ENCODE data around the gene MARVELD2.
"Not testable (repeated sequence)": the region's sequence is repeated elsewhere in the genome, so short reads cannot be mapped to it uniquely, and the experiment has no call there.

Gene MARVELD2, protein sequence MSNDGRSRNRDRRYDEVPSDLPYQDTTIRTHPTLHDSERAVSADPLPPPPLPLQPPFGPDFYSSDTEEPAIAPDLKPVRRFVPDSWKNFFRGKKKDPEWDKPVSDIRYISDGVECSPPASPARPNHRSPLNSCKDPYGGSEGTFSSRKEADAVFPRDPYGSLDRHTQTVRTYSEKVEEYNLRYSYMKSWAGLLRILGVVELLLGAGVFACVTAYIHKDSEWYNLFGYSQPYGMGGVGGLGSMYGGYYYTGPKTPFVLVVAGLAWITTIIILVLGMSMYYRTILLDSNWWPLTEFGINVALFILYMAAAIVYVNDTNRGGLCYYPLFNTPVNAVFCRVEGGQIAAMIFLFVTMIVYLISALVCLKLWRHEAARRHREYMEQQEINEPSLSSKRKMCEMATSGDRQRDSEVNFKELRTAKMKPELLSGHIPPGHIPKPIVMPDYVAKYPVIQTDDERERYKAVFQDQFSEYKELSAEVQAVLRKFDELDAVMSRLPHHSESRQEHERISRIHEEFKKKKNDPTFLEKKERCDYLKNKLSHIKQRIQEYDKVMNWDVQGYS

GRCh38 chr5:69414885-69415583 lies at the start of gene MARVELD2:
Gene MARVELD2 (plus strand): TSS chr5:69415116. CDS start chr5:69419386, 4,270 bp downstream.
- DNase-seq: peak; percentile 32 to 43

GRCh38 chr5:69367697-69368279 lies 47.1 kb upstream of the MARVELD2 start:
- no peak for DNase-seq

DNA sequence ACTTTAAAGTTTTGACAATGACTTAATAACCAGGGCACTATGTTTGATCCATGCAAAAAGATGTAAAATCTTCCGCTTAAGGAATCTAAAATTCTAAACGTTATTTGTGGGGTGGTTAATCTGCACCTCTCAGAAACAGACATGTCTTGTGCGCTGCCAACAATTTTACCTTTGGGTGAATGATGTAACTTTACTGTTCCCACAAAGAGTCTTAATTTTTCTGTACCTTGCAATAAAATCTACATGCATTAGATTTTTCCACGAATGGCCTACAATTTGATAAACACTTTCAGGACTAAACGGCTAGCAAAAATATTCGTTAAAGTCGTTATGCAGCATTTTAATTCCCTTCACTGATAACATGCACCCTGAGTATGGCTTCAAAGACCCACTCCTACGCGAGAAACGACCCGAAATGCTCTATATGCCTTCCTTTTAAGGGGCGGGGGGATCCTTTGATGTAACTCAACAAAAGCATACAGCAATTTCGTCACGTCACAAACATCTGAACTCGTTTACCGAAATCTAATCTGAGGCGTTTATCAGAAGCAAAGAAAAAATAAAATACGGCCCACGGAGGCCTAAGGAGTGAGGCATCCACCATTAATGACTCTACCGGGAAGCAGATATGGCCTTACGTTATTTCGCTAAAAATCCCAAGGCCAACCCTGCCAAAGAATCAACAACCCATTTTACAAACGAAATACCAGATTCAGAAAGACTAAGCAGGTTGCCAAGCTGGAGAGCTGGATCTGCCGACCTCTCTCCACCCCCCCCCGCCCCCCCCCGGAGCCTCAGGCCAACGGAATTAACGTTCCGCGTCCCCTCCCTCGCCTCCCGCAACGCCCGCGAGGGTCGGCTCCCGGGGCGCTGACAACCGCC lies 46.2 kb upstream of the MARVELD2 start:
- DNase-seq: peak; percentile 15 to 44

- DNase-seq: peak; percentile 90
Observed at GRCh38 chr5:69369340-69370121, 45.4 kb upstream of the MARVELD2 start, which contains the start of the genes AK6, RAD17 and TAF9. Gene AK6 (minus strand): TSS chr5:69369520. CDS start chr5:69369490, 30 bp downstream. Gene RAD17 (plus strand): TSS chr5:69369818. CDS start chr5:69372209, 2,391 bp downstream. Gene TAF9 (minus strand): TSS chr5:69369520. CDS start chr5:69365737, 3,783 bp downstream.

GRCh38 chr5:69370335-69370734 lies 44.6 kb upstream of the MARVELD2 start:
- peak in 1 of 2 donors; percentile 4 for DNase-seq

- no peak for DNase-seq
Observed at GRCh38 chr5:69372394-69372793, 42.5 kb upstream of the MARVELD2 start.

- no peak for DNase-seq
Observed at GRCh38 chr5:69374911-69375446, 39.9 kb upstream of the MARVELD2 start.

DNA sequence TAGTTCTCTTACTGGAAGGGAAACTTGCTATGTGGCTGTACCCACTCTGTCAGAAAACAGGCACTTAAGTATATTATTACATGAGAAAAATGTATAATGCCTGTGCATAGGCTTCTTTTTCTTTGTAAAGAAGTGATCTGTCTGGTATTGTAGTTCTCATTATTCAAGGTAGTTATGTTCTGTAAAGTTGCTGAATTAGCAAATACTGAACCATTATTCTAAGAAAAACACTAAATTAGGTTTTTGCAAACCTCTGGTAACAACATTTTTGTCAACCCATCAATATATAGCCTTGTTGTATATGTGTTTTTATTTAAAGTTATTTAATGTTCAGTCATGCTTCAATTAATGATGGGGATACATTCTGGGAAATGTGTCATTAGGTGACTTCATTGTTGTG lies 36.5 kb upstream of the MARVELD2 start:
- no peak for DNase-seq

- no peak for DNase-seq
Observed at GRCh38 chr5:69404659-69405330, 10.1 kb upstream of the MARVELD2 start.

- DNase-seq: no peak
Observed at GRCh38 chr5:69415584-69415958, 655 bp downstream of the MARVELD2 start.

DNA sequence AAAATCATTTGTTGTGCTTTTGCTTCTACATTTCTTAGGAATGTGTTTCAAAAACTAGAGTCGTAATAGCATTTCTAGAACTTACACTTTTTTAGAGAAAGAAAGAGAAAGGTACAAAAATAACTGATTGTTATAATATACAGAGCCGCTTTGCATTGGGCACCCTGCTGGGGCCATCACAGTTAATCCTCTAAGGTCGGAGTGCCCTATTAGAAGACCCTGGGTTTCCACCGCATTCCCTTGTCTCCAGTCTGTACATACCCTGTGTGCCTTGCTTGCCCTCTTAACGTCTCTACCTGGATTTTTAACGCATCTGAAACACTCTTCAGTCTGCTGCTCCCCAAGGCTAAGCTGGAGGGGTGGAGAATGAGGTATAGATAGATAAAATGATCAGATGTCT lies 1.3 kb downstream of the MARVELD2 start:
- no peak for DNase-seq

GRCh38 chr5:69416699-69417098 lies 1.8 kb downstream of the MARVELD2 start:
- DNase-seq: no peak

GRCh38 chr5:69418554-69418953 lies 3.6 kb downstream of the MARVELD2 start:
- DNase-seq: no peak

GRCh38 chr5:69431424-69432303 lies 16.7 kb downstream of the MARVELD2 start:
- no peak for DNase-seq

GRCh38 chr5:69432412-69433206 lies 17.7 kb downstream of the MARVELD2 start:
- DNase-seq: no peak

- DNase-seq: not testable (repeated sequence)
Observed at GRCh38 chr5:69435276-69435884, 20.5 kb downstream of the MARVELD2 start.

DNA sequence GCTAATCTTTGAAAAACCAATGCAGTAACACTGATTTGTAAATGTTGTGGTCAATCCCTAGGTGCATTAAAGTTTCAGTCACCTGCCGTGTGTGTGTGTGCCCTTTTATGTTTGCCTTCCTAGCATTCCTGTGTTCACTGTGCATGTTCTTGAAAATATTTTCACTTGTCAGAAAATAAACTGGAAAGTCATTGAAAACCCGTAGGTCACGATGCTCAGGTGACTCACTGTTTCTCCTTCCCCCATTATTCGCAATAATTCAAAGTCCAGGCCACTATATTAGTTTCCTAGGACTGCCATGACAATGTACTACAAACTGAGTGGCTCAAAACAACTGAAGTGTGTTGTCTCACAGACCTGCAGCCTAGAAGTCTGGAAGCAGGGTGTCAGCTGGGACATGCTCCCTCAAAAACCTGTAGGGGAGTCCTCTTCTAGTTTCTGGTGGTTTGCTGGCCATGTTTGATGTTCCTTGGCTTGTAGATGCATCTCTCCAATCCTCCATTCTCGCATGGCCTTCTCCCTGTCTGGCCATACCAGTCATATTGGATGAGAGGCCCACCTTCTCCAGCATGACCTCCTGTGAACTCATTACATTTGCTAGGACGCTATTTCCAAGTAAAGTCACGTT lies 29.3 kb downstream of the MARVELD2 start:
- DNase-seq: no peak

DNA sequence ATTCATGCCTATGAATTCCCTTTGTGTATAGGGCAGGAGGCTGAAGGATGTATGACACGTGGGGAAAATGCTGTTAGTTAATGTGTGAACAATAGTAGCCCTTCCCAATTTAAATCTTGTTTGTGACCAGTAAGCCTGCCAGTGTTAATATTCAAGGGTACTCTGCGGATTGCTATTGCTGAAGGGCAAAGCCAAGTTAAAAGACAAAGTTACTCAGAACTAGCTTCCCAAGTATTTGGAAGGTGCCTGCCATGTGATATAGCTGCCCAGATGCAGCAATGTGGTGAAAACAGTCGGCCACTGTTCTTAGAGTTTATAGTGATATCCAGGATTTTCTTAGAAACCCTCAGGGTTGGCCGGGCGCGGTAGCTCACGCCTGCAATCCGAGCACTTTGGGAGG lies 34.6 kb downstream of the MARVELD2 start:
- no peak for DNase-seq

Data from CD4-positive, alpha-beta T cell treated with Interleukin-1 beta for 1 hour (primary cell).